NB4 (cell line): ENCODE measurements around the gene IQCE.

Experiments
- POLR2A ChIP-seq: IDR thresholded peaks from 2 replicates; pipeline ENCODE4 v1.6.1; 2011; ENCODE audit warnings: mild to moderate bottlenecking; ENCODE audit not compliant: insufficient read length; ENCODE audit errors: extremely low read depth
- TF ChIP-seq, protein P1 (sequence below): IDR thresholded peaks from one replicate; pipeline ENCODE4 v1.5.1; 2012; ENCODE audit warnings: low read depth, low read length

DNA sequence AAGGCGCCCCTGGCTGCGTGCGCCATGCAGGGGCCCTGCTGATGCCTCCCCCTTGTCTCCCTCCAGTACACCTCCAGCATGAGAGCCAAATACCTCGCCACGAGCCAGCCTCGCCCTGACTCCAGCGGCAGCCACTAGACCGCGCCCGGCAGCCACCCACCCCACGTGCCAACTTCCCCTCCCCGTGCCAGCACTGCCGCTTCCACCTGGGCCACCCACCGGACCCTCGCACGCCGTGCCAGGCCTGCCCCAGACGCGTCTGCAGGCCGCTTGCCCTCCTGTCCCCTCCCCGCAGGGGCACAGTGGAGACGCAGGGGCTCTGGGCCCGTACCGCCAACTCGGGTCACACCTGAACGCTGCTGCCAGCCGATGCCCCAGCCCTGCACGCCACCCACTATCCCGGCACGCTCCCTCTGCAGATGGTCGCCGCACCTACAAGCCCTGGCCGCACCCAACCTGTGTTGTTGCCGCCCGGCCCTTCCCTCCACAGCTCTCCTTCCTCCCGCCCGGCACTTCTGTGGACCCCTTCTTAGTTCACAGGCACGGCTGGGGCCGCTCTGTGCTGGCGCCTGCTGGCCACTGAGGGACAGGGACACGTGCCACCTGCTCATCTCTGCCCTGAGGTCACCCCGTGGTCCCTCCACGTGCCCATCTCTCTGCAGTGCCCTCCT lies 103.0 kb downstream of the IQCE start:
- TF ChIP-seq POLR2A = no peak
- TF ChIP-seq, protein P1, sequence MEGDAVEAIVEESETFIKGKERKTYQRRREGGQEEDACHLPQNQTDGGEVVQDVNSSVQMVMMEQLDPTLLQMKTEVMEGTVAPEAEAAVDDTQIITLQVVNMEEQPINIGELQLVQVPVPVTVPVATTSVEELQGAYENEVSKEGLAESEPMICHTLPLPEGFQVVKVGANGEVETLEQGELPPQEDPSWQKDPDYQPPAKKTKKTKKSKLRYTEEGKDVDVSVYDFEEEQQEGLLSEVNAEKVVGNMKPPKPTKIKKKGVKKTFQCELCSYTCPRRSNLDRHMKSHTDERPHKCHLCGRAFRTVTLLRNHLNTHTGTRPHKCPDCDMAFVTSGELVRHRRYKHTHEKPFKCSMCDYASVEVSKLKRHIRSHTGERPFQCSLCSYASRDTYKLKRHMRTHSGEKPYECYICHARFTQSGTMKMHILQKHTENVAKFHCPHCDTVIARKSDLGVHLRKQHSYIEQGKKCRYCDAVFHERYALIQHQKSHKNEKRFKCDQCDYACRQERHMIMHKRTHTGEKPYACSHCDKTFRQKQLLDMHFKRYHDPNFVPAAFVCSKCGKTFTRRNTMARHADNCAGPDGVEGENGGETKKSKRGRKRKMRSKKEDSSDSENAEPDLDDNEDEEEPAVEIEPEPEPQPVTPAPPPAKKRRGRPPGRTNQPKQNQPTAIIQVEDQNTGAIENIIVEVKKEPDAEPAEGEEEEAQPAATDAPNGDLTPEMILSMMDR = peak; percentile 18
